GM12865 (cell line): Measurements from ENCODE around the gene ATP9B.

Source experiments
- DNase-seq: peaks from one replicate; pipeline ENCODE4 v3.0.0; 2010; ENCODE audit warnings: low read depth
- H3K4me3 ChIP-seq: 2 replicates; pipeline ENCODE4 v1.5.1; 2011; ENCODE audit warnings: mild to moderate bottlenecking, low read depth, low read length, control low read depth
- CTCF ChIP-seq: IDR thresholded peaks from 2 replicates; pipeline ENCODE4 v1.5.1; 2011; ENCODE audit warnings: low read length, control low read depth, low read depth, inconsistent platforms; ENCODE audit not compliant: insufficient read depth; ENCODE audit errors: missing control alignments

ATP9B gene

GRCh38 chr18:79191418-79191817 is 122.2 kb downstream of the ATP9B start:
- TF ChIP-seq CTCF, result no peak
- no peak for DNase-seq
- H3K4me3 ChIP-seq, result no peak overlapping the region

- TF ChIP-seq CTCF, result no peak
- H3K4me3 ChIP-seq, result no peak overlapping the region
- no peak for DNase-seq
Observed at GRCh38 chr18:79191956-79192355, 122.8 kb downstream of the ATP9B start.

- DNase-seq, result no peak
- TF ChIP-seq CTCF, result no peak
- no peak overlapping the region for H3K4me3 ChIP-seq
Observed at GRCh38 chr18:79193826-79194225, 124.6 kb downstream of the ATP9B start.

GRCh38 chr18:79195716-79196683 is 126.8 kb downstream of the ATP9B start:
- no peak for DNase-seq
- no peak for TF ChIP-seq CTCF

GRCh38 chr18:79197531-79197930 is 128.3 kb downstream of the ATP9B start:
- DNase-seq, result no peak
- TF ChIP-seq CTCF, result no peak

More at GRCh38 chr18:79195716-79196683, 126.8 kb downstream of the ATP9B start:
- H3K4me3 ChIP-seq, result no peak overlapping the region

GRCh38 chr18:79199691-79200374 is 130.6 kb downstream of the ATP9B start:
- H3K4me3 ChIP-seq, result no peak overlapping the region
- no peak for DNase-seq
- no peak for TF ChIP-seq CTCF

More at GRCh38 chr18:79197531-79197930, 128.3 kb downstream of the ATP9B start:
- H3K4me3 ChIP-seq, result no peak overlapping the region
